Activated gamma-delta T cell treated with Interleukin-2 at 50 U/mL for 16 hours (primary cell): Measurements from ENCODE around the gene CILP2.

Source experiments
- DNase-seq: peaks from one replicate; pipeline ENCODE4 v3.0.0-alpha.2; 2020

Gene CILP2

DNA sequence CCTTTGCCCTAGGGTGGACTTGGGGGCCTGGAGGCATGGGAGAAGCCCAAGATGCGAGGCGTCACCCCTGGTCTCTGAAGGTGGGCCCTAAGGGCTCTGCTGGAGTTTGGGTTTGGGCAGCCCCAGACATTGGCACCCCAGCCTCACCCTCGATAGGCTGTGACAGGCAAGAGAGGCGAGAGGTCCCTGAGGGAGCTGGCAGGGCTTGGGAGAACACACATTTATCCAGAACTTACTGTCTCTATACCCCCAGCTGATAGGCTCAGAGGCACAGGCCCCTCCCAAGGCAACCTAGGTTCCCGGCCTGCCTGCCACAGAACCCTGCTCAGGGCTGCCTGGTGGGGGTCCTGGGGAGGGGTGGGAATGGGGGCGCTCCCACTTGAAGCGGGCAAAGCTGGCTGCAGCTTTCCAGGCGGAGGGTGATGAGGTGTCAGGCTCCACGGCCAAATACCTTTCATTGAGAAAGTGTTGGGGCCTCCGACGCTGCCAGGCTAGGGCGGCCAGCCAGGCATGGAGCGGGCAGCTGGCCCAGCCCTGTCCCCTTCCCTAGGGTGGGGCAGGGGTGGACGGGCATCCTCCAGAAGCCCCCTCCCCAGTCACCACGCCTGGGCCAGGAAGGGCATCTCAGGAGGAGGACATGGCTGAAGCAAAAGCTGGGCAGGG lies 9.7 kb downstream of the CILP2 start:
- DNase-seq: no peak

DNA sequence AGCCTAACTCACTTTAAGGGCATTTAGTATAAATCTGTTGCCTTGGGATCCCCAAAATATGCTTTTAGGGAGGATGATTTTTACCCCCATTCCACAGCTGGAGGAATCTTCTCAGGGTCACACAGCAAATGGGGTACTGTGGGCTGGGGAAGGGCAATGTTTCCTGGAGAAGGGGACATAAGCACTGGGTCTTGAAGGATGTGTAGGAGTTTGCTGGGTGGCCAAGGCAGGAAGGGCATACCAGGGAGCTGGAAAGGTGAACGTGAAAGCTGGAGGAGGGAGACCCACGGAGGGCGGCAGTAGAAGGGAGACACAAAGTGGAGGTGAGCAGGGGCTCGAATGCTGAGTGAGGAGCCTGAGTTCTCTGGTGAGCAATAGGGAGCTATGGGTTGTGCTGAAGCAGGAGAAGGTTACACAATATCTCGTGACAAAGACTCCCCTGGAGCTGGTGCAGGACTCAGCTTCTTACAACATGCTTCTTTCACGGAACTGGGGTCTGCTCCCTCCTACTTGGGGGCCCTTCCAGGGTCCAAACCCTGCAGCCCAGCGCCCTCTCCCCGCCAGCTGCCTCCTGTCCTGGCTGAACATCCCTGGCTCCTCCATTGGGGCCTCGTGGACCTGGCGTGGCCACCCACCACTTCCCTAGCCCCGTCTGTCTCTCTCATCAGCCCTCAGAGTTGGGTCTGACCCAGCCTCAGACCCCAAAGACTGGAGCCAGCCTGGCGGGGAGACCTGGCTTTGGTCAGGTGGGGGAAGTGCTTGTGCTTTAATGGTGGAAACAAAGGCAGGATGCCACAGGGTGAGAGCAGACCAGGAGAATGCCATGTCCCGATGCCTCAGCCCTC lies 11.1 kb downstream of the CILP2 start:
- DNase-seq: no peak

DNA sequence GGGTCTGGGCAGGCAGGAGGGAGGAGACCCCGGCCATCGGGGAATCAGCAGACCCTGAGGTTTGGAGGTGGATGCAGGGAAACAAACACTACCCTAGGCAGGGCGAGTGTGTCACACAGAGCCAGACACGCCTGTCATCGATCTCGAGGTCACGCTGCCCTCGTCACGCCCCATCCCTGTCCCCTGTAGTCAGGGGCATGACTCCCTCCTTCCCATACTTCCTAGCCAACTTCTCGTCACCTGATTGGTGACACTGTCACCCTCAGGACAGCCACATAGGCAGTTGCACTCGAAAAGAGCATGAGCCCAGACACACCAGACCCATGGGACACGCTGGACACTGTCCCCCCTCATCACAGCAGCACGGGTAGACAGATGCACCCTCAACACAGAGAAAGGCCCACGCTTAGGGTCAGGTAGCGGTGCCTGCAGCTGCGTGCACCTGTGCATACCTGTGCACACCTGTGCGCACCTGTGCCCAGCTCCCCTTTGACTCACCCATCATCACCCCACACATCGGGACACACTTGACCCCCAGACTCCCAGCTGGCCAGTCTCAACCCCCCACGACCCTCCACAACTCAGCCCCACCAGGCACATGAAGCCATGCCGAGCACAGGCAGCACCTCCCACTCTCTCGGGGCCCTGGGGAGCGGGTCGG lies 11.9 kb downstream of the CILP2 start:
- DNase-seq: no peak

DNA sequence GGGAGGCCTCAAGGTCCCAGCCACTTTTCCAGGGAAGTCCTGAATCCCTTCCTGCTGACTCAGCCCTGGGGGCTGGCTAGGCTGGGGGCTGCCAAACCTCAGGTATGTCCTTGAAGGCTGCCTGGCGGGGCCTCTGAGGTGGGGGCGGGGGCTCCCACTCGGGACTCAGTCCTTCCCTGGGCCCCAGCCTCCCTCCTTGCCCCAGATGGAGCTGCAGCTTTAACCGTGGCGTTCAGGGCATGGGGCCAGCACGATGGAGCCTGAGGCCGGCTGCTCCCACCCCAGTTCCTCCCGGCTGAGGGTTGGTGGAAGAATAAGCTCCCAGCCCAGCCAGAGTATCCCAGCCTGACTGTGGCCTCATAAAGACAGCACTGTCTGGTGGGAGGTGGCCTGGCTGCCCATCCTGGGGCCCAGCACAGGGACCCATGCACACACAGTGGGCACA lies 12.4 kb downstream of the CILP2 start:
- no peak for DNase-seq

DNA sequence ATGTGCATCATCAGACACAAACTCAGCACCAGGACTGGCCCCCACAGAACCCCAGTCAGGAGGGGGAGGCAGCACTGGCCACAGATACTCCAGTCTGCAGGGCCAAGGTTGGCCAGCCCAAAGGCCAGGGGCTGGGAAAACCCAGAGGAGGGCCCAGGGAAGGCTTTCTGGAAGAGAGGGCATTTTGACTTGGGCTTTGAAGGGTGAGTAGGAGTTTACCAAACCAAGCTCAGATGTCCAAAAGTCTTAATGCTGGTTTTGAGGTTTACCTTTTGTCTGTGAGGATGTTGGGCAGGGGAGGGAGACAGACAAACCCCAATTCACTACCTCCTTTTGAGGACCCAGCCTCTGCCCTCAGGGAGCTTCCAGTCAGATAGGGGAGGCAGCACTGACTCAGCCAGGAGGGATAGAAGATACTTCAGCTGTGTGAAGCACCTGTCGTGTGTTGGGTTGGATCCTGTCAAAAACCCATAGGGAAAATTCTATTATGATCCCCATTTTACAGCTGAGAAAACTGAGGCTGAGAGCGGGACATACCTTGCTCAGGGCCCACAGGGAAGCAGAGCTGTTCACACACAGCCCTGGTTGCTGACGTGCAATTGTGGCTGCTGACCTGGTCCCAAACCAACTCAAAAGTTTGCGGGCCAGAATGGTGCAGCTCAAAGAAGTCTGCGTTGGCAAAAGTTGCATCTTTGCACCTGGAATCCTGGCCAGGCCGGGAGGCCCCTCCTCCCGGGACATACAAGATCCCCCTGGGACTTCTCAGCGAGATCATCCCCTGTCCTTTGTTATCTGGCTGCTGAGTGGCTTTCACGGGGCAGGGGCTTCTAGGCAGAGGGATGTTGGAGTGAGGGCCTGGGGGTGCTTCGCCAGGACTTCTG lies 13.1 kb downstream of the CILP2 start:
- DNase-seq: no peak

DNA sequence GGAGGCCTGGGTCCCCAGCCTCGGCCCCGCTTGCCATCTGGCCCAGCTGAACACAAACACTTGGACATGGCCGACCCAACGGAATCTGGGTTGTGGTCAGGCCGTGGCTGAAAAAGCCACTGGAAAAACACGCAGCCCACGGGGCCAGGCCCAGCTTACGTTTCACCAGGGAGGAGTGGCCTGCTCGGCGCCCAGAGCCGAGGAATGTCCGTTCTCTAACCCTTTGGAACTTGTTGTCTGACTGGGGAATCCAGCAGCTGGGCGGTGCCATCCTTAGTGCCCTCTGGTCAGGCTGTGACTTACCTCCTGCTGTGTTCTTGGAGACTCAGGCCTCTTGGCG lies 13.8 kb downstream of the CILP2 start:
- no peak for DNase-seq

DNA sequence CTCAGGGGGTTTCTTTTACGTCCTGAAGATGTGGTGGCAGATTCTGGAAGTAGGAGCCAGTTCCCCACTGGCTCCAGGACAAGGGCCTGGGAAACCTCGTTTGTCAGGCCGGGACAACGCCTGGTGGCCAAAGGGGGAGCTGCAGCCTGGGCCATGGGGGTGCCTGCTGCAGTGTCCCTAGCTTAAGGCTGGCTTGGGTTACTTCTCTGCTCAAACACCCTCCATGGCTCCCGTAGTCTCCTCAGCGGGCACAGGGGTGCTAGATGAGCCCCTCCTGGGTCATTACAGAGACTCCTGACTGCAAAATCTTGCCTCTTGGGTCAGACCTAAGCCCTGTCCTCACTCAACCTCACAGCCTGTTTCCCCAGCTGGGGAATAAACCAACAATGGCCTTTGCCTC lies 14.7 kb downstream of the CILP2 start:
- DNase-seq: peak; percentile 27

- no peak for DNase-seq
Observed at GRCh38 chr19:19553670-19554069, 15.6 kb downstream of the CILP2 start.

- DNase-seq: peak; percentile 58
Observed at GRCh38 chr19:19554074-19555023, 16.3 kb downstream of the CILP2 start.

- no peak for DNase-seq
Observed at GRCh38 chr19:19558055-19558454, 20.0 kb downstream of the CILP2 start.

DNA sequence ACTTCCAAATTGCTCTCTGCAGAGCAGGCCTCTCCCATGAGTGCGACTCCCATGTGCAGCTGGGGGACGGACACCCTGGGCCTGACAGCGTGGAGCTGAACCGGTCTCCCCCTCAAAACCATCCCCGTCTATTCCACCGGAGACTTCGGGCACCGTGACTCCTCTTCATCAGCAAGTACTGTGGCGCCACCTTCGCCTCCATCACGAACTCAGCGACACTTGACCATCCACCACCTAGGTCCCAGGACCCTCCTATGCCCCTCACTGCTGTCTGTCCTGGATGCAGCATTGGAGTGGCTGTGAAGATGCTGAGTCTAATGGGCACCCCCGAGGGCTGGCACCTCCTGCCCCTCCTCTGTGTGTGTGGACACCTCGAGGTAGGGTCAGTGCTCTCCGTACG lies 20.6 kb downstream of the CILP2 start:
- DNase-seq: no peak

DNA sequence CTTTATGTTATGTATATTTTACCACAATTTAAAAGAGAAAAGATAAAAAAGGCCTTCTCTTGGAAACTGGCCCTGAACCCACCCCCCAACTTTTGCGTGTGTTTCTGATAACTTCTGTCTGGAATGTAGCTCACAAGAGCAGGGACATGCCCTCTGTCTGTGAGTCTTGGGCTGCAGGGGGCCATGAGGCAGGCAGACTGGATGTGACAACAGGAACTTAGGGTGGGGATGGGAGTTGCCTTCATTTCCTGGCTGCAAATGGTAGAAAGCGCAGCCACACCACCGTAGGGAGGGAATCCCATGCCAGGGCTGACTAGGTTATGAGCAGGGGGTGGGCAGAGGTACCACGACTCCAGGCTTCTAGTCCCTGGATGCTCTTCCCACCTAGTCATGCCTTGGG lies 21.9 kb downstream of the CILP2 start:
- DNase-seq: no peak

GRCh38 chr19:19561946-19562664 lies 24.0 kb downstream of the CILP2 start:
- no peak for DNase-seq

DNA sequence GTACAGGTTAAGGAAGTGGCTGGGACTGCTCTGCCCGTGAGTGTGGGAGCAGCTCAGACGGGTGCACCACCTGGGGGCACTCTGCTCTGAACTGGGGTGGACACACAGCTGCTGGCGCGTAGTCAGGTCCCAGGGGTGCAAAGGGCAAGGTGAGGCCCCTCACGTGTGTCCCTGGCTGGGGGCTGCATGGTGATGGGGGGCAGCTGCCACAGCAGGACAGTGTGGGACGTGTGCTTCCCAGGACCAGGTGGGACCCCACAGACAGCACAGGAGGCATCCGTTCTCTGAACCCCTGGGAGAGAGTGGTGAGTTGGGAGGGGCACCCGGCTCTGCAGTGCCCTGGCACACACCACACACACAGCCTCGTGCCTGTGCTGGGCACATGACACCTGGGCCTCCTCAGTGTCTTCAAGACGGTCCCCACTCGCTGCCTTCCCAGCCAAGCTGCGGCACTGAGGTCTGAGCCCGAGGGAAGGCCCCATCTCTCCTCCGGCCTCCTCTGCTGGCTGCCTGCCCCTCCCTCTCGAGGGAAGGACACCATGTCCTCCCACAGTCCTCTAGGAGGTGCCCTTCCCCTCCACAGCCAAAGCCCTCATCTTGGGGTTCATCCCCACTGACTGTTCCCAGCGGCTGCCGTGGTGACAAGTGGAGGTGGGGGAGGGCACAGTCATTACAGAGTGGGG lies 24.7 kb downstream of the CILP2 start:
- DNase-seq: peak; percentile 27

DNA sequence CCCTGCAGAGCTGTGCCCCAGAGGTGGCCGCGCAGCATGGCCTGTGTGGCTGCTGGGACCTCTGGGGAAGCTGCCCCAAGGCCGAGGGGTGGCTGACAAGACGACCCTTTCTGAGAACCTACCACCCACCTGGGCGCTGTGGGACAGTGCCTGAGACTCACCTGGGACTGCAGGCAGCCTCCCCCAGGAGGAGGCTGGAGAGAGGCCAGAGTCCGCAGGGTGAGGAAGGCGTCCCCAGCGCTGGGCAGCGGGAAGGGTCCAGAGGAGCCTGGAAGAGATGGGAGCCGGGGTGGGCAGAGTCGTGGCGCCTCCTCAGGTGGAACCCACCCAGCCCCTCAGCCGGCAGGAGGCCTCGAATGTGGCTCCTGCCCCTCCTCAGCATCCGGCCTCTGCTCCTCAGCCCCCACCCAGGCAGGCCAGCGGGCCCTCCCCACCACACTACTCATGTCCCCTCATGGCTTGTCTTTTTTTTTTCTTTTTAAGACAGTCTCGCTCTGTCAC lies 25.3 kb downstream of the CILP2 start:
- no peak for DNase-seq

- no peak for DNase-seq
Observed at GRCh38 chr19:19566306-19566705, 28.2 kb downstream of the CILP2 start.

DNA sequence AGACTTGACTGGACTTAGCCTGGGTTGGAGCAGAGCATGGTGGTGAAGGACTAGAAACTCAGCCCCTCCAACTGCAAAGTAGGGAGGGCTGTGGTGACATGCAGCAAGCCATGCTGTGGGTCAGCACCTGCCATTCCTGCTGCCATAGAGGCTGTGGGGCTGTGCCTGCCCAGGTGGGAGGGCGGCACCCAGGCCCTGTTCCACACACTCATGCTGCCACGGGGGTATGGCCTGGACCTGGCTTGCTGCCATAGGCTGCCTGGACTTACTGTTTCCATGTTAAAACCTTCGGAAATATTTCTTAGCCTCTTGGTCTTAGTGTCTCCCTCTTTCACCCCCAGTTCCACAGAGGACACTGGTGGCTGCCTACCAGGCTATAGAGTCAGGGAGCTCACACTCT lies 29.3 kb downstream of the CILP2 start:
- no peak for DNase-seq

DNA sequence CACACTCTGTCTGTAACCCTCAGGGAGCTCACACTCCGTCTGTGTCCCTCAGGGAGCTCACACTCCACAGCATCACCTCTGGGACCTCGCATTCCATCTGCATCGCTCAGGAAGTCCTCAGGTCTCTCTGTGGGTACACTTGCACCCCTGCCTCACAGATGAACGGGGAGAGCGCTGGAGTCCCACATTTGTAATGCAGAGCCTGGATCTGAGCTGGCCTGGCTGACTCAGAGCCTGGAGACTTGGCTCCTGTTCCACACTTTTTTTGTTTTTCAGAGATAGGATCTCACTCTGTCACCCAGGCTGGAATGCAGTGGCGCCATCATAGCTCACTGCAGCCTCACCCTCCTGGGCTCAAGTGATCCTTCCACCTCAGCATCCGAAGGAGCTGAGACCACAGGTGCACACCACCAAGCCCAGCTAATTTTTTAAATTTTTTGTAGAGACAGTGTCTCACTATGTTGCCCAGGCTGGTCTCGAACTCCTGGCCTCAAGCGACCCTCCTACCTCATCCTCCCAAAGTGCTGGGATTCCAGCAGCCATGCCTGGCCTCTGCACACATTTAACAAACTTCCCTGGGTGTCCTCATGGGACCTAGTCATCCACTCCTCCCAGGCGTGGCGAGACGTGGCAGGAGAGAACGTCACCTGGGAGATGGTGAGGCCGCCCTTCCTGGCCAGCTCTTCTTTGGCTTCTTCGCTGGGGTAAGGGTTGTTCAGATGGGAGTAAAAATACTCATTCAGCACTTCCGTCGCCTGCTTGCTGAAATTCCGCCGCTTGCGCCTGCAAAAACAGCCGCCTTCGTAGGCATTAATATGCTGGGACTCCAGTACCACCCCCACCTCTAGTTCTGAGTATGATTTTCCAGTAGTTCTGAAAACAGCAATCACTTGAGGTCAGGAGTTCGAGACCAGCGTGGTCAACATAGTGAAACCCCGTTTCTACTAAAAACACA lies 31.0 kb downstream of the CILP2 start:
- no peak for DNase-seq

GRCh38 chr19:19570571-19570970 lies 32.5 kb downstream of the CILP2 start:
- DNase-seq: no peak
